Measurements from ENCODE around the gene SLC16A3.

- TF ChIP-seq, protein P1, sequence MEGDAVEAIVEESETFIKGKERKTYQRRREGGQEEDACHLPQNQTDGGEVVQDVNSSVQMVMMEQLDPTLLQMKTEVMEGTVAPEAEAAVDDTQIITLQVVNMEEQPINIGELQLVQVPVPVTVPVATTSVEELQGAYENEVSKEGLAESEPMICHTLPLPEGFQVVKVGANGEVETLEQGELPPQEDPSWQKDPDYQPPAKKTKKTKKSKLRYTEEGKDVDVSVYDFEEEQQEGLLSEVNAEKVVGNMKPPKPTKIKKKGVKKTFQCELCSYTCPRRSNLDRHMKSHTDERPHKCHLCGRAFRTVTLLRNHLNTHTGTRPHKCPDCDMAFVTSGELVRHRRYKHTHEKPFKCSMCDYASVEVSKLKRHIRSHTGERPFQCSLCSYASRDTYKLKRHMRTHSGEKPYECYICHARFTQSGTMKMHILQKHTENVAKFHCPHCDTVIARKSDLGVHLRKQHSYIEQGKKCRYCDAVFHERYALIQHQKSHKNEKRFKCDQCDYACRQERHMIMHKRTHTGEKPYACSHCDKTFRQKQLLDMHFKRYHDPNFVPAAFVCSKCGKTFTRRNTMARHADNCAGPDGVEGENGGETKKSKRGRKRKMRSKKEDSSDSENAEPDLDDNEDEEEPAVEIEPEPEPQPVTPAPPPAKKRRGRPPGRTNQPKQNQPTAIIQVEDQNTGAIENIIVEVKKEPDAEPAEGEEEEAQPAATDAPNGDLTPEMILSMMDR (IDR thresholded peaks at IDR 0.05), result no peak
- TF ChIP-seq EZH2 (IDR thresholded peaks at IDR 0.05), result no peak
- TF ChIP-seq EZH2phosphoT487 (IDR thresholded peaks at IDR 0.05), result no peak
These were observed 46.5 kb downstream of the SLC16A3 start for GRCh38 chr17:82275326-82275725.

All from neural progenitor cell (in vitro differentiated cells).